ENCODE data around the gene ERC2. TPM values are rescaled to one million over a fixed set of nuclear protein-coding genes. Genes with fewer than 3 reads are reported as not detected.

The ERC2 gene
- total and polyA plus RNA-seq, 2 of the 13 experiments (the other 11 are each of a cell fraction or from before 2014, with no cell fraction given): 0.16 to 0.22 TPM

DNA sequence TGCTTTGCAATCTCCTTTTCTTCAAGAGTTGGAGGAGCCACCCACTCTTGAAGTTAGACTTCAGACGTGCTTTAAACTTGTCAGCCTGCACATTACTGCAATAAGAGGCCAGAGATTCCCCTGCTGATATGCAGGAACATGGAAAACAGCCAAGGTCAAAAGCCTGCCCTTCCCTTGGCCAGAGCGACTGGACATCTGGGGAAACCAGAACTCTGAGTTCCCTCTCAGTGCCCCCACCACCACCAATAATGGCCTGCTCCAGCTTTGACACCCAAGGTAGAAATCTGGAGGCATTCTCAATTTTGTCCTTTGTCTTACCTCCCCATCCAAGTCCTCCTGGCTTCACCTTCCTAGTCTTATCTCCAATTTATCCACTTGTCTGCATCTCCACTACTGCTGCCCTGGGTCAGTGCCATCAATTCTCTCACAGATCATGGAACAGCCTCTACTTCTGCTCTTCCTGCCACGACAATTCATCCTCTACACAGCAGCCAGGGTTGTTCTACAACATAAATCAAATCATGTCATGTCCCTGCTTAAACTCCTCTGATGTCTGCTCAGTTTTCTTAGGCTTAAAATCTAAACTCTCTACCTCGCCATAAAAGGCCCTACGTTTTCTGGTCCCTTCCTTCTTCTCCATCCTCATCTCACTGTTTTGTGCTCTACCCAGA, 789.6 kb downstream of the ERC2 start (continued):
- TF ChIP-seq ZNF292 (CRISPR knock-in tag; IDR thresholded peaks at IDR 0.05; ENCODE audit: borderline replicate concordance, low read depth): no peak

DNA sequence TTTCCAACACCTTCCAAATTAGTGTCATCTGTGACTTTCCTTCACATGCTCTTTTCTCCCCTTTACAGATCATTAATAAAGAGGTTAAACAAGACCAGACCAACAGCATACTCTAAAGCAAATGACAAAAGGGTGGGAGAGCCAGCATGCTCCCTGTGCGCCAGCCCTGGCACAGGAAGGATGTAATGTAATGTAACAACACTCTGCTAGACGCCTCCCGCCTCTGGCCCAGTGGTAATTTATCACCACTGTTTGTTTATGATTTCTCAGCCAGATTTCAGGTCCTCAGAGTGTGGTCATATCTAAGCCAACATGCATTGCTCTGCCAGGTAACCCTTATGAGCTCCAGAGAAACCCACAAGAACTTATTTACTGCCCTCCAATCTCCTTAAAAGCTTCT, 791.6 kb downstream of the ERC2 start:
- FAIRE-seq: no peak
- CTCF ChIA-PET (ENCODE audit: low intra/inter-chr PET ratio, low total read pairs): no interaction called here
- TF ChIP-seq TBX3 (IDR thresholded peaks at IDR 0.05; ENCODE audit: borderline replicate concordance): no peak
- TF ChIP-seq HNF4G (IDR thresholded peaks at IDR 0.05; ENCODE audit: borderline replicate concordance, low read depth, low read length): no peak
- no peak for TF ChIP-seq HNF4G (CRISPR knock-in tag; IDR thresholded peaks at IDR 0.05; ENCODE audit: borderline replicate concordance, low read depth)
- TF ChIP-seq, protein P1, sequence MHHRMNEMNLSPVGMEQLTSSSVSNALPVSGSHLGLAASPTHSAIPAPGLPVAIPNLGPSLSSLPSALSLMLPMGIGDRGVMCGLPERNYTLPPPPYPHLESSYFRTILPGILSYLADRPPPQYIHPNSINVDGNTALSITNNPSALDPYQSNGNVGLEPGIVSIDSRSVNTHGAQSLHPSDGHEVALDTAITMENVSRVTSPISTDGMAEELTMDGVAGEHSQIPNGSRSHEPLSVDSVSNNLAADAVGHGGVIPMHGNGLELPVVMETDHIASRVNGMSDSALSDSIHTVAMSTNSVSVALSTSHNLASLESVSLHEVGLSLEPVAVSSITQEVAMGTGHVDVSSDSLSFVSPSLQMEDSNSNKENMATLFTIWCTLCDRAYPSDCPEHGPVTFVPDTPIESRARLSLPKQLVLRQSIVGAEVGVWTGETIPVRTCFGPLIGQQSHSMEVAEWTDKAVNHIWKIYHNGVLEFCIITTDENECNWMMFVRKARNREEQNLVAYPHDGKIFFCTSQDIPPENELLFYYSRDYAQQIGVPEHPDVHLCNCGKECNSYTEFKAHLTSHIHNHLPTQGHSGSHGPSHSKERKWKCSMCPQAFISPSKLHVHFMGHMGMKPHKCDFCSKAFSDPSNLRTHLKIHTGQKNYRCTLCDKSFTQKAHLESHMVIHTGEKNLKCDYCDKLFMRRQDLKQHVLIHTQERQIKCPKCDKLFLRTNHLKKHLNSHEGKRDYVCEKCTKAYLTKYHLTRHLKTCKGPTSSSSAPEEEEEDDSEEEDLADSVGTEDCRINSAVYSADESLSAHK (CRISPR knock-in tag; IDR thresholded peaks at IDR 0.05; ENCODE audit: borderline replicate concordance): no peak
- TF ChIP-seq, protein P2, sequence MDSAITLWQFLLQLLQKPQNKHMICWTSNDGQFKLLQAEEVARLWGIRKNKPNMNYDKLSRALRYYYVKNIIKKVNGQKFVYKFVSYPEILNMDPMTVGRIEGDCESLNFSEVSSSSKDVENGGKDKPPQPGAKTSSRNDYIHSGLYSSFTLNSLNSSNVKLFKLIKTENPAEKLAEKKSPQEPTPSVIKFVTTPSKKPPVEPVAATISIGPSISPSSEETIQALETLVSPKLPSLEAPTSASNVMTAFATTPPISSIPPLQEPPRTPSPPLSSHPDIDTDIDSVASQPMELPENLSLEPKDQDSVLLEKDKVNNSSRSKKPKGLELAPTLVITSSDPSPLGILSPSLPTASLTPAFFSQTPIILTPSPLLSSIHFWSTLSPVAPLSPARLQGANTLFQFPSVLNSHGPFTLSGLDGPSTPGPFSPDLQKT (CRISPR knock-in tag; IDR thresholded peaks at IDR 0.05; ENCODE audit: borderline replicate concordance): no peak
- TF ChIP-seq, protein P3, sequence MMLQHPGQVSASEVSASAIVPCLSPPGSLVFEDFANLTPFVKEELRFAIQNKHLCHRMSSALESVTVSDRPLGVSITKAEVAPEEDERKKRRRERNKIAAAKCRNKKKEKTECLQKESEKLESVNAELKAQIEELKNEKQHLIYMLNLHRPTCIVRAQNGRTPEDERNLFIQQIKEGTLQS (CRISPR knock-in tag; IDR thresholded peaks at IDR 0.05): no peak
- no peak for TF ChIP-seq ZNF33A (CRISPR knock-in tag; IDR thresholded peaks at IDR 0.05; ENCODE audit: borderline replicate concordance)
- TF ChIP-seq, protein P4, sequence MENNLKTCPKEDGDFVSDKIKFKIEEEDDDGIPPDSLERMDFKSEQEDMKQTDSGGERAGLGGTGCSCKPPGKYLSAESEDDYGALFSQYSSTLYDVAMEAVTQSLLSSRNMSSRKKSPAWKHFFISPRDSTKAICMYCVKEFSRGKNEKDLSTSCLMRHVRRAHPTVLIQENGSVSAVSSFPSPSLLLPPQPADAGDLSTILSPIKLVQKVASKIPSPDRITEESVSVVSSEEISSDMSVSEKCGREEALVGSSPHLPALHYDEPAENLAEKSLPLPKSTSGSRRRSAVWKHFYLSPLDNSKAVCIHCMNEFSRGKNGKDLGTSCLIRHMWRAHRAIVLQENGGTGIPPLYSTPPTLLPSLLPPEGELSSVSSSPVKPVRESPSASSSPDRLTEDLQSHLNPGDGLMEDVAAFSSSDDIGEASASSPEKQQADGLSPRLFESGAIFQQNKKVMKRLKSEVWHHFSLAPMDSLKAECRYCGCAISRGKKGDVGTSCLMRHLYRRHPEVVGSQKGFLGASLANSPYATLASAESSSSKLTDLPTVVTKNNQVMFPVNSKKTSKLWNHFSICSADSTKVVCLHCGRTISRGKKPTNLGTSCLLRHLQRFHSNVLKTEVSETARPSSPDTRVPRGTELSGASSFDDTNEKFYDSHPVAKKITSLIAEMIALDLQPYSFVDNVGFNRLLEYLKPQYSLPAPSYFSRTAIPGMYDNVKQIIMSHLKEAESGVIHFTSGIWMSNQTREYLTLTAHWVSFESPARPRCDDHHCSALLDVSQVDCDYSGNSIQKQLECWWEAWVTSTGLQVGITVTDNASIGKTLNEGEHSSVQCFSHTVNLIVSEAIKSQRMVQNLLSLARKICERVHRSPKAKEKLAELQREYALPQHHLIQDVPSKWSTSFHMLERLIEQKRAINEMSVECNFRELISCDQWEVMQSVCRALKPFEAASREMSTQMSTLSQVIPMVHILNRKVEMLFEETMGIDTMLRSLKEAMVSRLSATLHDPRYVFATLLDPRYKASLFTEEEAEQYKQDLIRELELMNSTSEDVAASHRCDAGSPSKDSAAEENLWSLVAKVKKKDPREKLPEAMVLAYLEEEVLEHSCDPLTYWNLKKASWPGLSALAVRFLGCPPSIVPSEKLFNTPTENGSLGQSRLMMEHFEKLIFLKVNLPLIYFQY (CRISPR knock-in tag; IDR thresholded peaks at IDR 0.05; ENCODE audit: borderline replicate concordance): no peak
- no peak for TF ChIP-seq ZNF10 (CRISPR knock-in tag; IDR thresholded peaks at IDR 0.05; ENCODE audit: borderline replicate concordance, low read depth)
- TF ChIP-seq MEF2D (CRISPR knock-in tag; IDR thresholded peaks at IDR 0.05): no peak
- TF ChIP-seq MAFG (CRISPR knock-in tag; IDR thresholded peaks at IDR 0.05): no peak

More for the DNA sequence above, 791.6 kb downstream of the ERC2 start:
- Histone ChIP-seq H3K36me3 (replicated peaks in 1 of 2; ENCODE audit: control insufficient read depth in 1 of 2, insufficient read depth in 2 of 2, low read length in 2 of 2) (no peaks in the 10 kb centered on the region), H3K4me2 (ENCODE audit: low read depth, low read length) (no peak overlapping the region), H2AFZ (ENCODE audit: low read length) (no peak overlapping the region), H3K79me2 (ENCODE audit: insufficient read depth, low read length) (no peaks in the 10 kb centered on the region), H3K9me3 (ENCODE audit: low read length) (no peaks in the 10 kb centered on the region), H3K27ac (ENCODE audit: extremely low read length, insufficient read depth, low read length) (no peak overlapping the region), H3K27me3 (ENCODE audit: control insufficient read depth in 1 of 2, insufficient read depth in 2 of 2, low read length in 2 of 2) (no peaks in the 10 kb centered on the region), H3K4me1 (ENCODE audit: insufficient read depth, low read length) (no peaks in the 10 kb centered on the region), H4K20me1 (ENCODE audit: insufficient read depth, low read length) (no peaks in the 10 kb centered on the region), H3K4me3 (replicated peaks in 1 of 3; ENCODE audit: insufficient read depth in 1 of 3, low read depth in 2 of 3, low read length in 3 of 3) (no peak overlapping the region), H3K9ac (ENCODE audit: insufficient read depth, low read depth, low read length) (no peak overlapping the region)
- POLR2A ChIA-PET: no interaction called here
- ATAC-seq (no peak), DNase-seq (ENCODE audit: low spot score) (no peak)
- BruUV-seq (replicated peaks): no TSS peak
- intact Hi-C loops (cut with micrococcal nuclease; ENCODE audit: unreplicated experiment): no loop called here
- in situ Hi-C loops (cut with HindIII; ENCODE audit: extremely low pct_ligation_motif_present, low pct_unique_long_range_greater_than_20kb): no loop called here
- 31% methylated on average over 3 of the region's 3 CpGs for WGBS (ENCODE audit: low lambda C conversion rate)
